Calu3 (cell line): ENCODE measurements around the gene ELMO1. TPM values are rescaled to one million over a fixed set of nuclear protein-coding genes. Genes with fewer than 3 reads are reported as not detected.

Source experiments
- BruUV-seq: library from RNA; stranded (reverse); fragments of 400-500 nt; replicated peaks from 2 replicates; lab custom pipeline; 2021; lab: Mats Ljungman, UMichigan
- CTCF ChIA-PET: fragments of 300-600 bp; sonication (Branson Sonifier 250); formaldehyde crosslinking; loops from one replicate; lab custom pipeline; 2022; ENCODE audit warnings: antibody characterized with exemption; lab: Charles Lee
- DNase-seq: peaks from one replicate; pipeline ENCODE4 v3.0.0; 2022
- H3K27ac Mint-ChIP-seq: one replicate; pipeline ENCODE4 v1.8.0; 2022; ENCODE audit warnings: mixed read lengths; ENCODE audit not compliant: unreplicated experiment
- H3K27me3 Mint-ChIP-seq: one replicate; pipeline ENCODE4 v1.8.0; 2022; ENCODE audit warnings: mixed read lengths; ENCODE audit not compliant: unreplicated experiment
- H3K36me3 Mint-ChIP-seq: one replicate; pipeline ENCODE4 v1.8.0; 2022; ENCODE audit warnings: mild to moderate bottlenecking, moderate library complexity, mixed read lengths; ENCODE audit not compliant: insufficient read depth, unreplicated experiment
- H3K4me1 Mint-ChIP-seq: one replicate; pipeline ENCODE4 v1.8.0; 2022; ENCODE audit warnings: mild to moderate bottlenecking, low read depth, mixed read lengths; ENCODE audit not compliant: unreplicated experiment
- H3K4me3 Mint-ChIP-seq: one replicate; pipeline ENCODE4 v1.8.0; 2022; ENCODE audit warnings: mild to moderate bottlenecking, low read depth, moderate library complexity, mixed read lengths; ENCODE audit not compliant: unreplicated experiment
- H3K9me3 Mint-ChIP-seq: one replicate; pipeline ENCODE4 v1.8.0; 2022; ENCODE audit warnings: low read depth, mixed read lengths; ENCODE audit not compliant: unreplicated experiment
- intact Hi-C: fragments of 100-400 bp; cut with micrococcal nuclease; formaldehyde crosslinking; loops from one replicate; pipeline ENCODE4 v1.10.0; 2022; ENCODE audit not compliant: unreplicated experiment
- total RNA-seq: library from RNA; stranded (reverse); gene quantifications from 2 replicates; pipeline ENCODE4 v1.2.3, GENCODE V29; 2022
- TF ChIP-seq, protein P1 (sequence below): fragments of 200-600 bp; IDR thresholded peaks from one replicate; pipeline ENCODE4 v1.8.0; 2022; ENCODE audit warnings: antibody characterized with exemption; ENCODE audit not compliant: unreplicated experiment

ELMO1 gene
- total RNA-seq, 1 experiment from 2014 or later = not detected

DNA sequence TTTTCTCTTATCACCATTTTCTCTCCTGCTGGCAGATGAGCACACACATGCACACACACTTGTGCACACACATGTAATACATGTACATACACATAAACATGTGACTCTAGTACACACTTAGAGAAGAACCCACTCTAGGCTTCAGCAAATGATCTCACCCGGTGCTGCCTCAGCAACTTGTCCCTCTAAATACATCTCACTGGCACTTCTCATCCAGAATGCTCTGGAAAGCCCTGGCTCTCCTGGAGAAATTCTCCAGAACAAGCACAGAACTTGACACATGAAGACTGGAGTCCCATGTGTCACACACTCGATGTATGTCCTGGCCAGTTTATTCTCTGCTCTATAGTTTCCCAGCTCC is 254.9 kb downstream of the ELMO1 start:
- Mint-ChIP-seq H3K4me1 (peaks cover 5% of the 10 kb centered on the region), H3K27me3 (peaks cover 13% of the 10 kb centered on the region), H3K27ac (no peak overlapping the region), H3K4me3 (no peak overlapping the region), H3K9me3 (no peaks in the 10 kb centered on the region), H3K36me3 (no peaks in the 10 kb centered on the region)
- intact Hi-C loops = no loop called here
- TF ChIP-seq, protein P1, sequence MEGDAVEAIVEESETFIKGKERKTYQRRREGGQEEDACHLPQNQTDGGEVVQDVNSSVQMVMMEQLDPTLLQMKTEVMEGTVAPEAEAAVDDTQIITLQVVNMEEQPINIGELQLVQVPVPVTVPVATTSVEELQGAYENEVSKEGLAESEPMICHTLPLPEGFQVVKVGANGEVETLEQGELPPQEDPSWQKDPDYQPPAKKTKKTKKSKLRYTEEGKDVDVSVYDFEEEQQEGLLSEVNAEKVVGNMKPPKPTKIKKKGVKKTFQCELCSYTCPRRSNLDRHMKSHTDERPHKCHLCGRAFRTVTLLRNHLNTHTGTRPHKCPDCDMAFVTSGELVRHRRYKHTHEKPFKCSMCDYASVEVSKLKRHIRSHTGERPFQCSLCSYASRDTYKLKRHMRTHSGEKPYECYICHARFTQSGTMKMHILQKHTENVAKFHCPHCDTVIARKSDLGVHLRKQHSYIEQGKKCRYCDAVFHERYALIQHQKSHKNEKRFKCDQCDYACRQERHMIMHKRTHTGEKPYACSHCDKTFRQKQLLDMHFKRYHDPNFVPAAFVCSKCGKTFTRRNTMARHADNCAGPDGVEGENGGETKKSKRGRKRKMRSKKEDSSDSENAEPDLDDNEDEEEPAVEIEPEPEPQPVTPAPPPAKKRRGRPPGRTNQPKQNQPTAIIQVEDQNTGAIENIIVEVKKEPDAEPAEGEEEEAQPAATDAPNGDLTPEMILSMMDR = no peak
- CTCF ChIA-PET = interaction anchor here (1.0 kb wide), 1 partner anchor 12 kb away, joined by 3 read pairs; no protein-coding TSS in a partner anchor
- DNase-seq = no peak
- BruUV-seq = no TSS peak

DNA sequence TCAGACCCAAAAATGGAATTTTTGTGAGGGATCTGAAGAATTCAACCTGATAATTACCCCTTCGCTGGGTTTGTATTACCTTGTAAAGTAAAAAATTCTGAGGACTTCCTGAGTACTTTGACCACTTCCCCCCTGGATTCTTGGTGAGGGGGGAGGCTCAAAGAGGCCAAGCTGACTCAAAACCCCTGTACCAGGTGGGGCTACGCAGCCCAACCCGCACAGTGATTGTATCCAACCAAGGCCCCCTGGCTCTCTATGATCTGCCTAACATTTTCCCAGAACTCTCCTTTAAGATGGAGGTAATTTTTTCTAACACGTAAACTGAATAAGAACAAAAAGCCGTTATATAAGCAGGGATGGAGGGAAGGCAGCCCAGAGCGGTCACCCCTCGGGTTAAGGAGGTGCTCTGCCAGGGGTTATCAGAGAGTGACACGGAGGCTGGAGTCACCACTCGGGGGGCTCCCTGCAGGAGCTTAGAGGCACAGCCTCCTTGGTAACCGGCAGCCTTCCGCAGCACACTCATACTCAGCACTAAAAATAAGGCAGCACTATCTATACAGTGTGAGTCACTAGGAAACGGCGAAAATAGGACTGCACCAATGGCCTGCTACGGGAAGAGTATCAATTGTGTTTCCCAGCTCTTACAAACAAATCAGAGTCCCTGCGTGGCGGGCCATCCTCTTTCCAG is 255.4 kb downstream of the ELMO1 start:
- Mint-ChIP-seq H3K9me3 (no peaks in the 10 kb centered on the region), H3K4me1 (no peaks in the 10 kb centered on the region), H3K4me3 (no peak overlapping the region), H3K36me3 (no peaks in the 10 kb centered on the region), H3K27ac (no peak overlapping the region), H3K27me3 (peaks cover 13% of the 10 kb centered on the region)
- no peak for DNase-seq
- intact Hi-C loops = no loop called here
- CTCF ChIA-PET = no interaction called here
- TF ChIP-seq, protein P1 = no peak
- BruUV-seq = no TSS peak

DNA sequence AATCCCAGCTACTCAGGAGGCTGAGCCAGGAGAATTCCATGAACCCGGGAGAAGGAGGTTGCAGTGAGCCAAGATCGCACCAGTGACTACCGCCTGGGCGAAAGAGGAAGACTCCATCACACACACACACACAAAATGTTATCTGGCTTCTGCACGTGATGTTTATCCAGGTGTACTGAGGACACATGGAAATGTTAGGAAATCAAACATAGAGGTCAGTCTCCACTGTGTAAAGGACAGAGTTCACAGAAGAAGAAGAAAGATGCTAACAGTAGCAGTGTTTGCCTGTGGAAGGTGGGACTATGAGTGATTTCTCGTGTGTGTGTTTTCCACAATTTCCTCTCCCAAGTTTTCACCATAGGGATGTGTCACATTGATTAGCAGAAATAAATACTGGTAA is 256.9 kb downstream of the ELMO1 start:
- no peak overlapping the region for H3K27ac Mint-ChIP-seq
- H3K9me3 Mint-ChIP-seq = no peaks in the 10 kb centered on the region
- H3K4me3 Mint-ChIP-seq = no peak overlapping the region
- DNase-seq = no peak
- TF ChIP-seq, protein P1 = no peak
- peaks cover 13% of the 10 kb centered on the region for H3K27me3 Mint-ChIP-seq
- intact Hi-C loops = no loop called here
- BruUV-seq = no TSS peak
- CTCF ChIA-PET = interaction anchor here (0.6 to 0.7 kb wide), 2 partner anchors 40 to 704 kb away, joined by 3 to 5 read pairs; no protein-coding TSS in a partner anchor
- no peaks in the 10 kb centered on the region for H3K36me3 Mint-ChIP-seq
- H3K4me1 Mint-ChIP-seq = no peaks in the 10 kb centered on the region

DNA sequence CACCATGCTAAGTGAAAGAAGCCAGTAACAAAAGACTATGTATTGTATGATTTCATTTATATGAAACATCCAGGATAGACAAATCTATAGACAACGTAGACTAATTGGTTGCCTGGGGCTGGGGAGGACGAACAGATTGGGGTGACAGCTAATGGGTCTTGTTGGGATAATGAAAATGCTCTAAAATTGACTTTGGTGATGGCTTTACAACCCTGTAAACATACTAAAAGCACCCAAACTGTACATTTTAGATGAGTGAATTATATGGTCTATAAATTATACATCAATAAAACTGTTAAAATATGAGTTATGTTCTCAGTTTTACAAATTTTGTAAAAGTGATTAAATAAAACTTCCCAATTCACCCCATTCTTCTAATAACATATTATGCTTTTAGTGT is 261.5 kb downstream of the ELMO1 start:
- no peak for DNase-seq
- Mint-ChIP-seq H3K4me3 (no peak overlapping the region), H3K4me1 (no peaks in the 10 kb centered on the region), H3K36me3 (no peaks in the 10 kb centered on the region), H3K27me3 (no peaks in the 10 kb centered on the region), H3K27ac (no peak overlapping the region), H3K9me3 (no peaks in the 10 kb centered on the region)
- CTCF ChIA-PET = interaction anchor here (0.8 kb wide), 1 partner anchor 220 kb away, joined by 3 read pairs; no protein-coding TSS in a partner anchor
- TF ChIP-seq, protein P1 = no peak
- no TSS peak for BruUV-seq
- intact Hi-C loops = no loop called here
